RWPE2 (cell line): Measurements from ENCODE around the gene UTP15.

Source experiments
- ATAC-seq: fragments of 200-7000 bp; cut with Tn5 transposase; 3 replicates; pipeline ENCODE4 v1.9.1; 2021; ENCODE audit warnings: low read depth
- DNase-seq: peaks from one replicate; pipeline ENCODE4 v3.0.0-alpha.2; 2020; ENCODE audit warnings: low spot score
- H3K27ac ChIP-seq: fragments of 450-650 bp; 2 replicates; pipeline ENCODE4 v1.5.1; 2017; ENCODE audit warnings: mild to moderate bottlenecking; ENCODE audit not compliant: poor library complexity, severe bottlenecking
- H3K27me3 ChIP-seq: fragments of 250-450 bp; sonication (Bioruptor Pico); 2 replicates; pipeline ENCODE4 v1.5.1; 2021; ENCODE audit warnings: mild to moderate bottlenecking, moderate library complexity; ENCODE audit not compliant: insufficient read depth, poor library complexity, severe bottlenecking
- H3K36me3 ChIP-seq: fragments of 250-450 bp; sonication (Bioruptor Pico); 2 replicates; pipeline ENCODE4 v1.5.1; 2020; ENCODE audit warnings: low read depth, mild to moderate bottlenecking, moderate library complexity
- H3K4me1 ChIP-seq: fragments of 250-450 bp; sonication (Bioruptor Pico); 2 replicates; pipeline ENCODE4 v1.5.1; 2021; ENCODE audit warnings: mild to moderate bottlenecking, moderate library complexity; ENCODE audit not compliant: insufficient read depth, poor library complexity, severe bottlenecking
- H3K4me3 ChIP-seq: fragments of 250-450 bp; sonication (Bioruptor Pico); 2 replicates; pipeline ENCODE4 v1.5.1; 2021; ENCODE audit warnings: mild to moderate bottlenecking, moderate library complexity; ENCODE audit not compliant: severe bottlenecking
- H3K9me3 ChIP-seq: fragments of 250-450 bp; sonication (Bioruptor Pico); 2 replicates; pipeline ENCODE4 v1.5.1; 2021; ENCODE audit warnings: mild to moderate bottlenecking, moderate library complexity; ENCODE audit not compliant: severe bottlenecking
- TF ChIP-seq, protein P1 (sequence below): fragments of 450-650 bp; IDR thresholded peaks from one replicate; pipeline ENCODE4 v1.5.1; 2017; ENCODE audit warnings: mild to moderate bottlenecking, moderate library complexity; ENCODE audit not compliant: poor library complexity, severe bottlenecking

The UTP15 gene

DNA sequence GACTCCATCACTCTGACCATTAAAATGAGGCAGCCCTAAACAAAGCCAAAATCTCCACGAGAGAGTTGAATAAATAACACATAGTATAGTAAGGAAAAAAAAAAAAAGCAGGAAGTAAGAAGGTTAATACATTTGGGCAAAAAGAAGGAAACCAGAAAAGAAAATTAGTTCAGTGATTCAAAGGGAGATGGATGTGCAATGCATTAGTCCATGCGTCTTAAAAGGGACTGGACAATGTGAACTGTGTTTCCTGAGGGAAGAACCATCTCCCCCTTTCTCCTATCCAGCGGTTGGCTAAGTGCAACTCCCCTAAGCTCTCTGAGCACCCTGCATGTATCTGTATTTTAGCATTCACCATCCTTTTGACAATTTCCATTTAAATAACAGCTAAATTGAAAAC, 1.5 kb upstream of the UTP15 start:
- ATAC-seq: no peak
- no peak for DNase-seq
- Histone ChIP-seq H3K4me3 (peak overlapping the region; percentile 72), H3K9me3 (no peaks in the 10 kb centered on the region), H3K27ac (peak overlapping the region; percentile 63), H3K4me1 (peaks cover 12% of the 10 kb centered on the region), H3K36me3 (peaks cover 52% of the 10 kb centered on the region), H3K27me3 (no peaks in the 10 kb centered on the region)
- TF ChIP-seq, protein P1, sequence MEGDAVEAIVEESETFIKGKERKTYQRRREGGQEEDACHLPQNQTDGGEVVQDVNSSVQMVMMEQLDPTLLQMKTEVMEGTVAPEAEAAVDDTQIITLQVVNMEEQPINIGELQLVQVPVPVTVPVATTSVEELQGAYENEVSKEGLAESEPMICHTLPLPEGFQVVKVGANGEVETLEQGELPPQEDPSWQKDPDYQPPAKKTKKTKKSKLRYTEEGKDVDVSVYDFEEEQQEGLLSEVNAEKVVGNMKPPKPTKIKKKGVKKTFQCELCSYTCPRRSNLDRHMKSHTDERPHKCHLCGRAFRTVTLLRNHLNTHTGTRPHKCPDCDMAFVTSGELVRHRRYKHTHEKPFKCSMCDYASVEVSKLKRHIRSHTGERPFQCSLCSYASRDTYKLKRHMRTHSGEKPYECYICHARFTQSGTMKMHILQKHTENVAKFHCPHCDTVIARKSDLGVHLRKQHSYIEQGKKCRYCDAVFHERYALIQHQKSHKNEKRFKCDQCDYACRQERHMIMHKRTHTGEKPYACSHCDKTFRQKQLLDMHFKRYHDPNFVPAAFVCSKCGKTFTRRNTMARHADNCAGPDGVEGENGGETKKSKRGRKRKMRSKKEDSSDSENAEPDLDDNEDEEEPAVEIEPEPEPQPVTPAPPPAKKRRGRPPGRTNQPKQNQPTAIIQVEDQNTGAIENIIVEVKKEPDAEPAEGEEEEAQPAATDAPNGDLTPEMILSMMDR: no peak

GRCh38 chr5:73564675-73565074, 868 bp upstream of the UTP15 start:
- Histone ChIP-seq H3K4me1 (peaks cover 12% of the 10 kb centered on the region), H3K27me3 (no peaks in the 10 kb centered on the region), H3K4me3 (peak overlapping the region; percentile 72), H3K36me3 (peaks cover 52% of the 10 kb centered on the region), H3K27ac (peak overlapping the region; percentile 63), H3K9me3 (no peaks in the 10 kb centered on the region)
- peak; percentile 8 for ATAC-seq
- TF ChIP-seq, protein P1: no peak
- DNase-seq: no peak

- peak overlapping the region; percentile 63 for H3K27ac ChIP-seq
- DNase-seq: no peak
- no peaks in the 10 kb centered on the region for H3K9me3 ChIP-seq
- ATAC-seq: peak; percentile 53
- H3K4me1 ChIP-seq: peaks cover 12% of the 10 kb centered on the region
- peaks cover 52% of the 10 kb centered on the region for H3K36me3 ChIP-seq
- TF ChIP-seq, protein P1: no peak
- H3K4me3 ChIP-seq: peak overlapping the region; percentile 72
- H3K27me3 ChIP-seq: no peaks in the 10 kb centered on the region
Observed at GRCh38 chr5:73565969-73566547, 515 bp downstream of the UTP15 start.

- Histone ChIP-seq H3K36me3 (peaks cover 59% of the 10 kb centered on the region), H3K4me3 (no peak overlapping the region), H3K27me3 (no peaks in the 10 kb centered on the region), H3K4me1 (no peaks in the 10 kb centered on the region), H3K27ac (no peak overlapping the region), H3K9me3 (no peaks in the 10 kb centered on the region)
- ATAC-seq: no peak
- DNase-seq: no peak
- TF ChIP-seq, protein P1: no peak
Observed at GRCh38 chr5:73582285-73583145, 17.0 kb downstream of the UTP15 start.
